HG02970 (cell line): ENCODE results near the gene KCNE4.

Experiments used
- ATAC-seq: cut with Tn5 transposase; IDR thresholded peaks from one replicate; pipeline ENCODE4 v1.9.1; 2021; ENCODE audit warnings: mild to moderate bottlenecking, moderate library complexity, moderate number of reproducible peaks; ENCODE audit not compliant: unreplicated experiment, low FRiP score

KCNE4 gene

GRCh38 chr2:223039618-223040017 is 12.4 kb upstream of the KCNE4 start:
- ATAC-seq = no peak

GRCh38 chr2:223040527-223040926 is 11.5 kb upstream of the KCNE4 start:
- no peak for ATAC-seq

- no peak for ATAC-seq
These were observed 10.4 kb upstream of the KCNE4 start for GRCh38 chr2:223041527-223042109.

GRCh38 chr2:223042284-223042683 is 9.7 kb upstream of the KCNE4 start:
- no peak for ATAC-seq

- ATAC-seq = no peak
These were observed 9.3 kb upstream of the KCNE4 start for GRCh38 chr2:223042704-223043118.

GRCh38 chr2:223043164-223043941 is 8.6 kb upstream of the KCNE4 start:
- ATAC-seq = no peak

GRCh38 chr2:223044092-223044836 is 7.7 kb upstream of the KCNE4 start:
- no peak for ATAC-seq

- no peak for ATAC-seq
These were observed 6.9 kb upstream of the KCNE4 start for GRCh38 chr2:223044916-223045700.

GRCh38 chr2:223046470-223047040 is 5.4 kb upstream of the KCNE4 start:
- no peak for ATAC-seq

- ATAC-seq = no peak
These were observed 4.7 kb upstream of the KCNE4 start for GRCh38 chr2:223047260-223047761.

GRCh38 chr2:223048519-223048918 is 3.5 kb upstream of the KCNE4 start:
- no peak for ATAC-seq

GRCh38 chr2:223049356-223049755 is 2.6 kb upstream of the KCNE4 start:
- ATAC-seq = no peak

GRCh38 chr2:223050188-223050587 is 1.8 kb upstream of the KCNE4 start:
- ATAC-seq = no peak

GRCh38 chr2:223050900-223051504 is 988 bp upstream of the KCNE4 start:
- no peak for ATAC-seq

- no peak for ATAC-seq
These were observed 826 bp downstream of the KCNE4 start for GRCh38 chr2:223052548-223053483.

GRCh38 chr2:223053484-223054192 is 1.6 kb downstream of the KCNE4 start:
- no peak for ATAC-seq

- ATAC-seq = no peak
These were observed 2.3 kb downstream of the KCNE4 start for GRCh38 chr2:223054193-223054781.

GRCh38 chr2:223055140-223055539 is 3.1 kb downstream of the KCNE4 start:
- no peak for ATAC-seq
